ENCODE measurements around the gene SCAF1. TPM values are rescaled to one million over a fixed set of nuclear protein-coding genes. Genes with fewer than 3 reads are reported as not detected.

SCAF1 gene
- total RNA-seq, 1 donor from 2014 or later, result 79.7 TPM

GRCh38 chr19:49655570-49656455, 13.8 kb downstream of the SCAF1 start:
- H3K4me3 Mint-ChIP-seq, result no peak overlapping the region
- no peaks in the 10 kb centered on the region for H3K27me3 Mint-ChIP-seq (ENCODE audit: insufficient read depth)
- no peaks in the 10 kb centered on the region for H3K9me3 Mint-ChIP-seq
- intact Hi-C loops (cut with micrococcal nuclease), result no loop called here
- no peak for DNase-seq (ENCODE audit: low spot score)
- peaks cover 38% of the 10 kb centered on the region for H3K36me3 Mint-ChIP-seq (ENCODE audit: low read depth)
- H3K27ac Mint-ChIP-seq, result no peak overlapping the region
- H3K4me1 Mint-ChIP-seq (ENCODE audit: low read depth), result no peaks in the 10 kb centered on the region

- intact Hi-C loops (cut with micrococcal nuclease), result no loop called here
- Mint-ChIP-seq H3K27me3 (ENCODE audit: insufficient read depth) (no peaks in the 10 kb centered on the region), H3K4me1 (ENCODE audit: low read depth) (no peaks in the 10 kb centered on the region), H3K9me3 (no peaks in the 10 kb centered on the region), H3K27ac (no peak overlapping the region), H3K4me3 (no peak overlapping the region), H3K36me3 (ENCODE audit: low read depth) (peaks cover 36% of the 10 kb centered on the region)
- no peak for DNase-seq (ENCODE audit: low spot score)
Observed at GRCh38 chr19:49656456-49657109, 14.6 kb downstream of the SCAF1 start.

GRCh38 chr19:49657493-49658138, 15.6 kb downstream of the SCAF1 start:
- Mint-ChIP-seq H3K4me3 (no peak overlapping the region), H3K27me3 (ENCODE audit: insufficient read depth) (no peaks in the 10 kb centered on the region), H3K27ac (peak overlapping the region; percentile 44), H3K4me1 (ENCODE audit: low read depth) (no peaks in the 10 kb centered on the region), H3K36me3 (ENCODE audit: low read depth) (peaks cover 39% of the 10 kb centered on the region), H3K9me3 (no peaks in the 10 kb centered on the region)
- no peak for DNase-seq (ENCODE audit: low spot score)
- intact Hi-C loops (cut with micrococcal nuclease), result no loop called here

GRCh38 chr19:49658139-49658517, 16.1 kb downstream of the SCAF1 start:
- no peak for DNase-seq (ENCODE audit: low spot score)
- intact Hi-C loops (cut with micrococcal nuclease), result no loop called here
- H3K4me1 Mint-ChIP-seq (ENCODE audit: low read depth), result no peaks in the 10 kb centered on the region
- H3K9me3 Mint-ChIP-seq, result no peaks in the 10 kb centered on the region
- H3K27ac Mint-ChIP-seq, result no peak overlapping the region
- H3K4me3 Mint-ChIP-seq, result no peak overlapping the region
- H3K36me3 Mint-ChIP-seq (ENCODE audit: low read depth), result peaks cover 35% of the 10 kb centered on the region
- no peaks in the 10 kb centered on the region for H3K27me3 Mint-ChIP-seq (ENCODE audit: insufficient read depth)

GRCh38 chr19:49658566-49659442, 16.8 kb downstream of the SCAF1 start:
- no peaks in the 10 kb centered on the region for H3K27me3 Mint-ChIP-seq (ENCODE audit: insufficient read depth)
- intact Hi-C loops (cut with micrococcal nuclease), result no loop called here
- no peak overlapping the region for H3K4me3 Mint-ChIP-seq
- peaks cover under 1% of the 10 kb centered on the region for H3K4me1 Mint-ChIP-seq (ENCODE audit: low read depth)
- H3K9me3 Mint-ChIP-seq, result no peaks in the 10 kb centered on the region
- peaks cover 38% of the 10 kb centered on the region for H3K36me3 Mint-ChIP-seq (ENCODE audit: low read depth)
- no peak for DNase-seq (ENCODE audit: low spot score)
- H3K27ac Mint-ChIP-seq, result no peak overlapping the region

- intact Hi-C loops (cut with micrococcal nuclease), result no loop called here
- no peak overlapping the region for H3K27ac Mint-ChIP-seq
- H3K4me3 Mint-ChIP-seq, result no peak overlapping the region
- peaks cover 42% of the 10 kb centered on the region for H3K36me3 Mint-ChIP-seq (ENCODE audit: low read depth)
- no peaks in the 10 kb centered on the region for H3K27me3 Mint-ChIP-seq (ENCODE audit: insufficient read depth)
- no peaks in the 10 kb centered on the region for H3K9me3 Mint-ChIP-seq
- H3K4me1 Mint-ChIP-seq (ENCODE audit: low read depth), result peaks cover 14% of the 10 kb centered on the region
- no peak for DNase-seq (ENCODE audit: low spot score)
Observed at GRCh38 chr19:49660338-49660961, 18.4 kb downstream of the SCAF1 start.

GRCh38 chr19:49662011-49662410, 20.0 kb downstream of the SCAF1 start:
- no peak overlapping the region for H3K27ac Mint-ChIP-seq
- peaks cover 27% of the 10 kb centered on the region for H3K4me1 Mint-ChIP-seq (ENCODE audit: low read depth)
- H3K27me3 Mint-ChIP-seq (ENCODE audit: insufficient read depth), result no peaks in the 10 kb centered on the region
- no peak overlapping the region for H3K4me3 Mint-ChIP-seq
- intact Hi-C loops (cut with micrococcal nuclease), result no loop called here
- no peaks in the 10 kb centered on the region for H3K9me3 Mint-ChIP-seq
- peaks cover 34% of the 10 kb centered on the region for H3K36me3 Mint-ChIP-seq (ENCODE audit: low read depth)
- DNase-seq (ENCODE audit: low spot score), result no peak

- H3K4me1 Mint-ChIP-seq (ENCODE audit: low read depth), result peaks cover 32% of the 10 kb centered on the region
- H3K27ac Mint-ChIP-seq, result peak overlapping the region; percentile 23
- intact Hi-C loops (cut with micrococcal nuclease), result no loop called here
- peaks cover 27% of the 10 kb centered on the region for H3K36me3 Mint-ChIP-seq (ENCODE audit: low read depth)
- H3K27me3 Mint-ChIP-seq (ENCODE audit: insufficient read depth), result no peaks in the 10 kb centered on the region
- DNase-seq (ENCODE audit: low spot score), result no peak
- H3K4me3 Mint-ChIP-seq, result peak overlapping the region; percentile 98
- H3K9me3 Mint-ChIP-seq, result no peaks in the 10 kb centered on the region
Observed at GRCh38 chr19:49663224-49663623, 21.2 kb downstream of the SCAF1 start.

- H3K4me3 Mint-ChIP-seq, result peak overlapping the region; percentile 98
- peaks cover 32% of the 10 kb centered on the region for H3K4me1 Mint-ChIP-seq (ENCODE audit: low read depth)
- H3K9me3 Mint-ChIP-seq, result no peaks in the 10 kb centered on the region
- peak overlapping the region; percentile 93 for H3K27ac Mint-ChIP-seq
- intact Hi-C loops (cut with micrococcal nuclease), result loop anchor here (1.0 kb wide), 4 partner anchors 12 to 74 kb away; partner anchors contain the start of gene SCAF1
- peak; percentile 77 for DNase-seq (ENCODE audit: low spot score)
- H3K27me3 Mint-ChIP-seq (ENCODE audit: insufficient read depth), result no peaks in the 10 kb centered on the region
- peaks cover 27% of the 10 kb centered on the region for H3K36me3 Mint-ChIP-seq (ENCODE audit: low read depth)
Observed at GRCh38 chr19:49664171-49665035, 22.4 kb downstream of the SCAF1 start.

- no peak for DNase-seq (ENCODE audit: low spot score)
- H3K9me3 Mint-ChIP-seq, result no peaks in the 10 kb centered on the region
- peak overlapping the region; percentile 93 for H3K27ac Mint-ChIP-seq
- intact Hi-C loops (cut with micrococcal nuclease), result loop anchor here (1.0 kb wide), 3 partner anchors 11 to 72 kb away; partner anchors contain the start of gene SCAF1
- H3K4me1 Mint-ChIP-seq (ENCODE audit: low read depth), result peaks cover 32% of the 10 kb centered on the region
- H3K36me3 Mint-ChIP-seq (ENCODE audit: low read depth), result peaks cover 28% of the 10 kb centered on the region
- peak overlapping the region; percentile 98 for H3K4me3 Mint-ChIP-seq
- no peaks in the 10 kb centered on the region for H3K27me3 Mint-ChIP-seq (ENCODE audit: insufficient read depth)
Observed at GRCh38 chr19:49665036-49665350, 23.0 kb downstream of the SCAF1 start.

GRCh38 chr19:49665351-49666119, 23.5 kb downstream of the SCAF1 start, which contains the start of the genes BCL2L12 and IRF3:
Gene BCL2L12 (plus strand): TSS chr19:49665933. CDS start chr19:49666693, 760 bp downstream.
Gene IRF3 (minus strand): TSS chr19:49665857. CDS start chr19:49664838, 1,019 bp downstream.
- H3K36me3 Mint-ChIP-seq (ENCODE audit: low read depth), result peaks cover 23% of the 10 kb centered on the region
- H3K27ac Mint-ChIP-seq, result peak within 1 kb of the TSS; percentile 93
- peak; percentile 98 for DNase-seq (ENCODE audit: low spot score)
- peak within 1 kb of the TSS; percentile 98 for H3K4me3 Mint-ChIP-seq
- H3K9me3 Mint-ChIP-seq, result no peaks in the 10 kb centered on the region
- no peaks in the 10 kb centered on the region for H3K27me3 Mint-ChIP-seq (ENCODE audit: insufficient read depth)
- intact Hi-C loops (cut with micrococcal nuclease), result loop anchor here (1.0 kb wide), 3 partner anchors 11 to 72 kb away; partner anchors contain the start of gene SCAF1
- peaks cover 32% of the 10 kb centered on the region for H3K4me1 Mint-ChIP-seq (ENCODE audit: low read depth)
